Right lobe of liver (tissue), 6 donors: ENCODE results near the gene SGK2. TPM values are rescaled to one million over a fixed set of nuclear protein-coding genes. Genes with fewer than 3 reads are reported as not detected.

Experiments used
- ATAC-seq, 4 donors: fragments of 200-7000 bp; cut with Tn5 transposase; one replicate each; pipeline ENCODE4 v1.9.1; 2020; ENCODE audit warnings: mild to moderate bottlenecking in 4 of 4, moderate library complexity in 4 of 4
- DNase-seq, 3 donors: peaks; one replicate each; pipeline ENCODE4 v3.0.0-alpha.2; 2020
- H3K27ac ChIP-seq, 3 donors: fragments of 200-600 bp; one replicate each; pipeline ENCODE4 v1.8.0; 2022
- H3K27me3 ChIP-seq, 2 donors: fragments of 200-600 bp; one replicate each; pipeline ENCODE4 v1.8.0; 2022
- H3K36me3 ChIP-seq, 4 donors: fragments of 200-600 bp; sonication (generic) in 1 of 4; one replicate each; pipeline versions ENCODE4 v1.5.1 to v1.8.0; 2017 to 2022; ENCODE audit warnings: control low read depth in 1 of 4
- H3K4me1 ChIP-seq, 4 donors: fragments of 200-600 bp; sonication (generic) in 1 of 4; one replicate each; pipeline versions ENCODE4 v1.5.1 to v1.8.0; 2017 to 2022; ENCODE audit warnings: control low read depth in 1 of 4
- H3K4me3 ChIP-seq, 3 donors: fragments of 200-600 bp; one replicate each; pipeline ENCODE4 v1.8.0; 2022
- H3K9me3 ChIP-seq, 4 donors: fragments of 200-600 bp; sonication (generic) in 1 of 4; one replicate each; pipeline versions ENCODE4 v1.5.1 to v1.8.0; 2017 to 2022; ENCODE audit warnings: control low read depth in 1 of 4
- CTCF ChIP-seq, 4 donors: fragments of 200-600 bp in 3 of 4; fragments of 450-650 bp in 1 of 4; IDR thresholded peaks; one replicate each; pipeline versions ENCODE4 v1.5.1 to v1.8.0; 2016 to 2022; ENCODE audit warnings: antibody characterized with exemption in 4 of 4, mild to moderate bottlenecking in 2 of 4
- POLR2A ChIP-seq: fragments of 450-650 bp; IDR thresholded peaks from one replicate; pipeline ENCODE4 v1.6.1; 2017; ENCODE audit warnings: antibody characterized with exemption, mild to moderate bottlenecking
- WGBS: methylation state at CpG from one replicate; pipeline ENCODE4 v1.1.6; 2018; ENCODE audit warnings: low coverage, low lambda C conversion rate; ENCODE audit not compliant: insufficient coverage; ENCODE audit errors: missing lambda C conversion rate; 5-methylcytosine and 5-hydroxymethylcytosine counted together
- intact Hi-C, 2 donors: fragments of 100-400 bp; cut with DNase I; formaldehyde crosslinking; loops; one replicate each; pipeline versions ENCODE4 v1.11.2 to v1.14.1; 2022
- total RNA-seq, 6 experiments: library from RNA; depleted of rRNA in 2 of 6; stranded (reverse); fragments of >200 nt in 2 of 6; fragmentation: NEBNext Ultra II Directional in 3 of 6; extraction: Animal tissue kit (Norgen Biotek cat#: 25700) in 3 of 6; gene quantifications; one replicate each; pipeline versions ENCODE4 v1.1.0 to v1.2.4, GENCODE V29; 2016 to 2023
- donor health status: DM: no; HTN: yes; CAD: no.
- donor health status: DM: no; HTN: no; CAD: no.
- donor health status: DM: no; HTN: no; CAD: no.
- donor health status: DM: no; HTN: yes; CAD: no.
- donor health status: DM: no; HTN: yes; CAD: no.

The SGK2 gene
- total RNA-seq, 6 experiments from 2014 or later: 47.3 to 80.2 (median 66.9) TPM

- Histone ChIP-seq H3K27me3 (no peaks in the 10 kb centered on the region), H3K4me3 (no peak overlapping the region), H3K4me1 (no peaks in the 10 kb centered on the region), H3K9me3 (no peaks in the 10 kb centered on the region), H3K27ac (no peak overlapping the region), H3K36me3 (peaks cover 0 to 81% (median 34%) of the 10 kb centered on the region in 4 donors)
- TF ChIP-seq POLR2A (no peak), CTCF (IDR thresholded peaks at IDR 0.05) (no peak)
- intact Hi-C loops: no loop called here
- ATAC-seq (no peak), DNase-seq (no peak)
- WGBS: 84% methylated on average over 3 of the region's 4 CpGs
These were observed 9.9 kb downstream of the SGK2 start for GRCh38 chr20:43568706-43569105.

GRCh38 chr20:43569282-43569681, 10.5 kb downstream of the SGK2 start:
- H3K27ac ChIP-seq: no peak overlapping the region
- intact Hi-C loops: no loop called here
- no peaks in the 10 kb centered on the region for H3K9me3 ChIP-seq
- DNase-seq: no peak
- ATAC-seq: no peak
- TF ChIP-seq POLR2A: no peak
- TF ChIP-seq CTCF (IDR thresholded peaks at IDR 0.05): no peak
- no peak overlapping the region for H3K4me3 ChIP-seq
- no peaks in the 10 kb centered on the region for H3K27me3 ChIP-seq
- WGBS: 100% methylated on average over 1 of the region's 10 CpGs
- H3K4me1 ChIP-seq: no peaks in the 10 kb centered on the region
- peaks cover 0 to 83% (median 35%) of the 10 kb centered on the region in 4 donors for H3K36me3 ChIP-seq

- intact Hi-C loops: no loop called here
- Histone ChIP-seq H3K9me3 (no peaks in the 10 kb centered on the region), H3K27ac (no peak overlapping the region), H3K4me3 (no peak overlapping the region), H3K27me3 (no peaks in the 10 kb centered on the region), H3K36me3 (peaks cover 0 to 83% (median 35%) of the 10 kb centered on the region in 4 donors), H3K4me1 (no peaks in the 10 kb centered on the region)
- TF ChIP-seq POLR2A (no peak), CTCF (IDR thresholded peaks at IDR 0.05) (no peak)
- DNase-seq (peak in 2 of 3 donors; percentile 68 to 71), ATAC-seq (peak in 3 of 4 donors; percentile 5 to 67 (median 16))
- WGBS: 62% methylated on average over 3 of the region's 10 CpGs
These were observed 11.7 kb downstream of the SGK2 start for GRCh38 chr20:43570496-43570895.

GRCh38 chr20:43571310-43571709, 12.5 kb downstream of the SGK2 start:
- Histone ChIP-seq H3K36me3 (peaks cover 0 to 85% (median 37%) of the 10 kb centered on the region in 4 donors), H3K9me3 (no peaks in the 10 kb centered on the region), H3K4me3 (no peak overlapping the region), H3K27me3 (no peaks in the 10 kb centered on the region), H3K4me1 (no peaks in the 10 kb centered on the region), H3K27ac (no peak overlapping the region)
- WGBS: no CpG with 5 or more reads among the region's 3 CpGs
- TF ChIP-seq CTCF (IDR thresholded peaks at IDR 0.05) (no peak), POLR2A (no peak)
- ATAC-seq: no peak
- DNase-seq: no peak
- intact Hi-C loops: no loop called here

- intact Hi-C loops: no loop called here
- Histone ChIP-seq H3K27ac (no peak overlapping the region), H3K36me3 (peaks cover 0 to 90% (median 37%) of the 10 kb centered on the region in 4 donors), H3K9me3 (no peaks in the 10 kb centered on the region), H3K27me3 (no peaks in the 10 kb centered on the region), H3K4me3 (no peak overlapping the region), H3K4me1 (no peaks in the 10 kb centered on the region)
- TF ChIP-seq CTCF (IDR thresholded peaks at IDR 0.05): no peak
- TF ChIP-seq POLR2A: no peak
- no peak for DNase-seq
- WGBS: no CpG with 5 or more reads among the region's 6 CpGs
- no peak for ATAC-seq
These were observed 12.9 kb downstream of the SGK2 start for GRCh38 chr20:43571771-43572170.
